Pulmonary artery endothelial cell (primary cell): ENCODE results near the gene CLCN3. TPM values are rescaled to one million over a fixed set of nuclear protein-coding genes. Genes with fewer than 3 reads are reported as not detected.
A peak's percentile ranks its signal among the peaks of the same experiment; 100 is the strongest.
"Not testable (repeated sequence)": the region's sequence is repeated elsewhere in the genome, so short reads cannot be mapped to it uniquely, and the experiment has no call there.

Experiments
- DNase-seq: peaks from one replicate; pipeline ENCODE4 v3.0.0-alpha.2; 2011; ENCODE audit warnings: low read depth, low spot score
- total RNA-seq: library from RNA; depleted of rRNA; stranded (reverse); fragments of >200 nt; gene quantifications from 2 replicates; pipeline ENCODE4 v1.2.3, GENCODE V29; 2014

Gene CLCN3
- total RNA-seq, 1 donor from 2014 or later = 43.5 TPM

DNA sequence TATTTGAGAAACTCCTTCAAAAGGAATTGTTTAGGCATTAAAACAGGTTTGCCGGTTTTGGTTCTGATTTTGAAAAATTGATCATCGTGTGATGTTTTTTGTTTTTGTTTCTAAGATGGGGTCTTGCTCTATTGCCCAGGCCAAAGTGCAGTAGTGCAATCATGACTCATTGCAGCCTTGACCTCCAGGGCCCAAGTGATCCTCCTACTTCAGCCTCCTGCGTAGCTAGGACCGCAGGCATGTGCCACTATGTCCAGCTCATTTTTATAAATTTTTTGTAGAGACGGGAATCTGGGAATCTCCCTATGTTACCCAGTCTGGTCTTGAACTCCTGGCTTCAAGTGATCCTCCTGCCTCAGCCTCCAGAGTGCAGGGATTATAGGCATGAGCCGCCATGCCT is 35.0 kb downstream of the CLCN3 start:
- DNase-seq = no peak

- no peak for DNase-seq
Observed at GRCh38 chr4:169657470-169658107, 37.2 kb downstream of the CLCN3 start.

DNA sequence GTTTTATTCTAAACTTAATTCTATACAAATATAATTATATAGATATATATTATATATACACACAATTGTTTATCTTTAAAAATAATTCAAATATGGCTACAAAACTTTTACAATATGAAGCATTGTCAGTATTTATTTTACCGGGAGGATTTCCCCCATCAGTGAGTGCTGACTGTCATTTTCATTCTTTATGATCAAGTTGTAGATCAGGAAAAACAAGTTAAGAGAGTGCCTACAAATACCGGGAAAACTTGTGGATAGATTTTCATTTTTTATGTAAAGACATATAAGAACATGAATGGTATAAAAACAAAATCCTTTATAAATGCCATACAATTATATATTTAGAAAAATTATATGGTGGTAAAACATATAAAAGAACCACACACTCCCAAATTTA is 37.8 kb downstream of the CLCN3 start:
- no peak for DNase-seq

DNA sequence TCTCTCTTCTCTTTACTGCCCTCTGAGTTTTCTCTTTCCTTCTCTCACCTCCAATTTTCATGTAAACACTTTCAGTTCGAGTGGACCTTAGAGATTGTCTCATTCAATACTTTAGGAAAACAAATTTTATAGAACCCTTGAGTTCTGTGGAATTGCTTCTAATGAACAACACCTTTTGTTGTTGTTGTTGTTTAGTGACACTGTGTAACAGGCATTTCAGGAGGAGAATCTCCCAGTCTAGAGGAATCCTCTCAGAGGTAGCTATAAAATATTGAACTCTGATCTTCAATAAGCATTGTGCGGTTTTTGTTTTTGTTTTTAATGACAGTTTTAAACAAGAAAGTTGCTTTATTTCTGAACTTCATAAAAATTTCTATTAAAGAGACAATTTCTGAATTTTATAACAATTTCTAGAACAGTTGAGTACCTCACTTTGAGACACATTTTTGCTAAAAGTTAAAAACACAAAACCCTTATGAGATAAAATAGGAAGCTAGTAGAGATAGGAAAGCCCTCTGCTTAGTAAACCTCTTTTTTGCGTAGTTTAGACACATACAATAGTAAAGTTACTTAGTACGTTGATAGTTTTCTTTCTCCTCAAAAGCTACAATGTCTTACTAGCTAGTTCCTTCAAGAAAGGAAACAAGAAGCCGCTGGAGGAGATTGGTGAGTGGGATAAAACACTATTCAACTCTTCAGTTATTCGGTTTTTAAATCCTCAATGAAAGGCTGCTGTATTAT is 38.8 kb downstream of the CLCN3 start:
- no peak for DNase-seq

DNA sequence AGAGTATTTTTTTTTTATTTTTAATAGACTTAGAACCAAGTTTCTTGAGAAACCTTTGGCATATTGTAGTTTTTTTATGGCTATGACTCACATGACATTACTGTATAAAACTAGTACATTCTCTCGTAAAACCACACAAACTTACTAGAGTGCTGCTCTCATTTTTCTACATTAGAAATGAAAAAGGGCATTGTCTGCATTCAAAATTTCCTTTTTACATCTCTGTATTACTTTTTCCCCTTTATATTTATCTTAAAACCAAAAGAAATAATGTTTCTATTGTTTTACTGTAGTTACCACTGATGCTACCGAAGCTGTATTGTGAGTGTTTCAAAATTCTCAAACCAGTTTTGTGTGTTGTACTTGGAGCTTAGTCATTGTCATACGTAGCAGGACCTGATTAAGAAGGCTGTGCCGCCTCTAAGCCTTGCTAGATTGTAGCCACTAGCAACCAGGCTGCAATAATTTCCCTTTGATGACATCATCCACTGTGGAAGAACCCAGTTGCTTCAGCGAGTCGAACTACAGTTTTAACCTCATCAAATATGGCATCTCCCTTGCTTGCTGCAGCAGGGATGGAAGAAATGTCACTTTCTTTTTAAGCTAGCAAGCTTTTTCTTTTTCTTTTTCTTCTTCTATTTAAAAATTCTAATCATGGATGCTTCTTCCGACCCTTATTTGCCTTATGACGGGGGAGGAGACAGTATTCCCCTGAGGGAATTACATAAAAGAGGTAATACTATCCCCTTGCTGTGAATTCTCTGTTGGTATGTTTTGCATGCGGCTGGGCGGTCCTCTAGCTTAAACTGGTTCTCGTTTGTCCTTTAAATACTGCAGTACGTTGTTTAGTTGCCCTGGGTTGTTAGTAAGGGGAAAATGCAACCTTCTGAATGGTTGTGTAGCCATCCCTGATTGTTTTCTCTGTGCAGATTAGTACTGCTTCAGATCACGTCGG is 39.6 kb downstream of the CLCN3 start:
- DNase-seq = peak; percentile 97

DNA sequence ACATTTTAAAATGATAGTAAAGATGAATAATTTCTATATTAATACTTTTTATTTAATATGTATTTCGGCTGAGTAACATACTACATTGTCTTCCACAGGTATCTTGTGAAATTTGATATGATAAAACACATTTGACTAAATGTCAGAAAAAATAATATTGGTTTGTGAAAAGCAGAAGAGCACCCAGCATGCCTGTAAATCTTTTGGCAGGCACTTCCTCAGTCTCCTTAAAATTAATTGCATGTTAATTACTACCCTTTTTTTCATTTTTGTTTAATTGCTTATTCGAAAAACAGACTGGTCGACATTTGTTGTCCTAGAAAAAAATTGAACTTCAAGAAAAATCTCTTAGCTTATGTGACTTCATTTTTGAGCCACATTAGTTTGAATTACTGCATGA is 40.6 kb downstream of the CLCN3 start:
- no peak for DNase-seq

- no peak for DNase-seq
Observed at GRCh38 chr4:169661761-169662160, 41.4 kb downstream of the CLCN3 start.

- DNase-seq = no peak
Observed at GRCh38 chr4:169662206-169662605, 41.8 kb downstream of the CLCN3 start.

DNA sequence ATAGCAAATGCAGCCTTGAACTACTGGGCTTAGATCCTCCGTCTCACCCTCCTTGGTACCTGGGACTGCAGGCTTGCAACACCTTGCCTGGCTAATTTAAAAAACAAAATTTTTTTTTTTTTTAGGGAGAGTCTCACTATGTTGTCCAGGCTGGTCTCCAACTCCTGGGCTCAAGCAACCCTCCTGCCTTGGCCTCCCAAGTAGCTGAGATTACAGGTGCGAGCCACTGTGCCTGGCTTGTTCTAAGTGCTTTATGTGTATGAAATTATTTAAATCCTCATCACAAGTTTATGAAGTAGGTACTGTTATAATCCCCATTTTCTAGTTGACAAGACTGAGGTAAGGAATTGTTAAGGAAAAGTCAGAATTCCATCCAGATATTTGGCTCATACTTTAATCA is 43.0 kb downstream of the CLCN3 start:
- DNase-seq = no peak

DNA sequence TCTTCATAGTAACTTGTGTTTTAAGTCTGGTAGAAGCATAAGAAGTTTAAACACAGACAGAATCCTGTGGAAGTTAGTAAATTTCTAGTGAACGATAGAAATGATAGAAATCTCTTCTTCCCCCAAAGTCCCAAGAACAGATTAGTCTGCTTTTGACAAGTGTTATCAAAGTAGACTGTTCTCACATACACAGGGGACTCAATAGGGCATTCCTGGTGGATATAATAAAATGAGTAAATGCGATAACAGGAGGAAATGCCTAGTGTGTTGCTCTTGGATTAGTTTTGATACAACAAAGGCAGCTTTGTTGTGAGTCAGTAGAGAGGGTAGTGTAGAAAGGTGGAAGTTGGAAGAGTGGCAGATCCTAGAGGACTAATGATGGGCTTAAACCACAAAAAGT is 43.5 kb downstream of the CLCN3 start:
- DNase-seq = peak; percentile 66

- DNase-seq = peak; percentile 29
Observed at GRCh38 chr4:169664615-169665014, 44.2 kb downstream of the CLCN3 start.

DNA sequence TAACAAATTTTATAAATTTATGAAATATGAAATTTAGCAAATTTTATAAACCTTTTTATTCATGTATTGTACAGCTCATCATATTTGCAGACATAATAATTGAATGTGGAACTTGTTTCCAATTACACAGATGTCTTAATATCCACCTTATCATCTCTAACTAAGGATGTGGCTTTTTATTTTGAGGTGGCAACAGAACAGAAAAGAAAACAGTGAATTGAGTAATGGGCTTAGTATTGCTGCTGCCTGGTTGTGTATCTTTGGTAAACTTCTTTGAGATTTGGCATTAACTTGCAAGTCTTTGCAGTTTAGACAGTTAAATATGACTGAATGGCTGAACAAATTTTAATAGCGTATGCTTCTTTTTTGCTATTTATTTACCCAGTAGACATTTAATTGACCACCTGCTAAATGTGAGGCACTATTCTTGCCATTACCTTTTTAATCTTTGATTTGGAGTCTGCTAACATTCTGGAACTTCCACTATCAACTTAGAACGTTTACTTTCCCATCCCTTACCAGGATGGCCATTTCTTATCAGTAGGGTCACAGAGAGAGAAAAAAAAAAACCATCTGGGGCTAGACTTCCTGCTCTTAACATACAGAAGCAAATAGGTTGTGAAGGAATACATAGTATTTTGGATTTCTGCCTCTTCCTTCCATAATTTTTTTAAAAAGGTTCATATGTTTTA is 44.8 kb downstream of the CLCN3 start:
- DNase-seq = no peak

GRCh38 chr4:169668069-169668721 is 47.8 kb downstream of the CLCN3 start:
- no peak for DNase-seq

GRCh38 chr4:169675825-169676224 is 55.4 kb downstream of the CLCN3 start:
- DNase-seq = no peak

DNA sequence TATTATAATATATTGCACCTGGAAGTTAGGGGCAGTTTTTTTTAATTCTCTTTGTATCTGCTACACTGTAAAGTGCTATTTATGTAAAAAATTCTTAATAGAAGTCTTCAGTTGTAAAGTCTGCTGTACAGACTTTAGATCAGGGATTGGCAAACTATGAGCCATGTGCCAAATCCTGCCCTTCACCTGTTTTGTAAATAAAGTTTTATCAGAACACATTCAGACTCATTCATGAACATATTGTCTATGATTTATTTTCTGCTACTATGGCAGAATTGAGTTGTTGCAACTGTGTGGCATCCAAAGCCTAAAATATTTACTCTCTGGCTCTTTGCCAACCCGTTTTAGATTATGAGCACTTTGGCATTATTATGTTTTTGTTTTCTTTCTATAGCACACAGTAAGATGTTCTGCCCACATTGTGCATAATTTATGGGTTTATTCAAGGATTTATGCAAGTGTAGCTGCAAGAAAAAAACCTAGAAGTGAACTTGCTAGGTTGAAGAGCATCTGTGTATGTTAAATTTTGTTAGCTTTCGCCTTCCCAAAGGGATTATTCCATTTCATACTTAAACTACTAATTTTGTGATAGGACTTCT is 56.9 kb downstream of the CLCN3 start:
- DNase-seq = no peak

DNA sequence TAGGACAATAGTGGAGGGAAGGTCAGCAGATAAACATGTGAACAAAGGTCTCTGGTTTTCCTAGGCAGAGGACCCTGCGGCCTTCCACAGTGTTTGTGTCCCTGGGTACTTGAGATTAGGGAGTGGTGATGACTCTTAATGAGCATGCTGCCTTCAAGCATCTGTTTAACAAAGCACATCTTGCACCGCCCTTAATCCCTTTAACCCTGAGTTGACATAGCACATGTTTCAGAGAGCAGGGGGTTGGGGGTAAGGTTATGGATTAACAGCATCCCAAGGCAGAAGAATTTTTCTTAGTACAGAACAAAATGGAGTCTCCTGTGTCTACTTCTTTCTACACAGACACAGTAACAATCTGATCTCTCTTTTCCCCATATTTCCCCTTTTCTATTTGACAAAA is 58.1 kb downstream of the CLCN3 start:
- not testable (repeated sequence) for DNase-seq

DNA sequence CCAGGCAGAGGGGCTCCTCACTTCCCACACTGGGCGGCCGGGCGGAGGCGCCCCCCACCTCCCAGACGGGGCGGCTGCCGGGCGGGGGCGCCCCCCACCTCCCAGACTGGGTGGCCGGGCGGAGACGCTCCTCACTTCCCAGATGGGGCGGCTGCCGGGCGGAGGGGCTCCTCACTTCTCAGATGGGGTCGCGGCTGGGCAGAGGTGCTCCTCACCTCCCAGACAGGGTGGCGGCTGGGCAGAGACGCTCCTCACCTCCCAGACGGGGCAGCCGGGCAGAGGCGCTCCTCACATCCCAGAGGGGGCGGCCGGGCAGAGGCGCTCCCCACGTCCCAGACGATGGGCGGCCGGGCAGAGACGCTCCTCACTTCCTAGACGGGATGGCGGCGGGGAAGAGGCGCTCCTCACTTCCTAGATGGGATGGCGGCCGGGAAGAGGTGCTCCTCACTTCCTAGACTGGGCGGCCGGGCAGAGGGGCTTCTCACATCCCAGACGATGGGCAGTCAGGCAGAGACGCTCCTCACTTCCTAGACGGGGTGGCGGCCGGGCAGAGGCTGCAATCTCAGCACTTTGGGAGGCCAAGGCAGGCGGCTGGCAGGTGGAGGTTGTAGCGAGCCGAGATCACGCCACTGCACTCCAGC is 58.7 kb downstream of the CLCN3 start:
- DNase-seq = not testable (repeated sequence)

DNA sequence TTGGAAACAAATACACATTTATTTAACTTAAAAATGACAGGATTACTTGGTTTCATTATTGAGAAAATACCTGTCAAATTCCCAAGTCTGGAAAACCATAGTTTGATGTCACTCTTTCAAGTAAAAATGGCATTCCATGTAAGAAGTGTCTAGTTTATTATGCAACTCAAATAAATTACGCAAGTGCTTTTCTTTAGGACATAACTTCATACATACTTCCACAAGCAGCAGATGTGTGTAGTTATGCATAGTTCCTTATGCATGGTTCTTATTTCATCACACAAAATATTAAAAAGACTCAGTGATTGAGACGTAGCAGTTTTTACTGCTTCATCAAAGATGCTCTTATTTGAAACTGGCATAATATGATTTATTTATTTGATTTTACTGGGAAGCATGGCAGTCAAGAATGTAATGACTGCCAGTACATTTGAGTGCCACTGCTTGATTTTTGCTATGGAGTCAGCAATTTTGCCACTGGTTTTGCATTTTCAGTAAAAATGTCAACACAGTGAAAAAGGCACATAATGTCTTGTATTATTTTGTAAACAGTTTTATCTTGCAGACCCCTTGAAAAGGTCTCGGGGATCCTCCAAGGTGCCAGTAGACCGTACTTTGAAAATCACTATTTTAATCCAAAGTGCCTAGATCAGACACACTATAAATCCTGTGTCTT is 62.1 kb downstream of the CLCN3 start:
- DNase-seq = no peak

GRCh38 chr4:169689681-169690080 is 69.3 kb downstream of the CLCN3 start:
- no peak for DNase-seq
